Activated B cell treated with CpG ODN at 0.5 μM for 24 hours (primary cell): ENCODE data around the gene ACSL1. TPM values are rescaled to one million over a fixed set of nuclear protein-coding genes. Genes with fewer than 3 reads are reported as not detected.

Experiments
- ATAC-seq: fragments of 200-7000 bp; cut with Tn5 transposase; one replicate; pipeline ENCODE4 v1.10.0; 2021; ENCODE audit warnings: low read depth, mild to moderate bottlenecking, moderate library complexity
- CTCF ChIA-PET: fragments of 350-600 bp; sonication (Branson Sonifier 250); formaldehyde crosslinking; loops from one replicate; lab custom pipeline; 2021; ENCODE audit warnings: antibody characterized with exemption; lab: Charles Lee
- POLR2A ChIA-PET: fragments of 350-600 bp; sonication (Branson Sonifier 250); formaldehyde crosslinking; loops from one replicate; lab custom pipeline; 2021; ENCODE audit warnings: antibody characterized with exemption; lab: Charles Lee
- DNase-seq: peaks from one replicate; pipeline ENCODE4 v3.0.0; 2022
- H3K27ac Mint-ChIP-seq: one replicate; pipeline ENCODE4 v1.8.0; 2020; ENCODE audit warnings: mixed read lengths
- H3K27me3 Mint-ChIP-seq: one replicate; pipeline ENCODE4 v1.8.0; 2021; ENCODE audit warnings: mixed read lengths
- H3K36me3 Mint-ChIP-seq: one replicate; pipeline ENCODE4 v1.8.0; 2021; ENCODE audit warnings: low read depth, mixed read lengths
- H3K4me1 Mint-ChIP-seq: one replicate; pipeline ENCODE4 v1.8.0; 2021; ENCODE audit warnings: mixed read lengths
- H3K4me3 Mint-ChIP-seq: one replicate; pipeline ENCODE4 v1.8.0; 2020; ENCODE audit warnings: mild to moderate bottlenecking, mixed read lengths
- H3K9me3 Mint-ChIP-seq: one replicate; pipeline ENCODE4 v1.8.0; 2020; ENCODE audit warnings: mixed read lengths
- intact Hi-C: fragments of 100-400 bp; cut with micrococcal nuclease; formaldehyde crosslinking; loops from one replicate; pipeline ENCODE4 v1.15.1; 2024
- total RNA-seq: library from RNA; stranded (reverse); gene quantifications from 2 replicates; pipeline ENCODE4 v1.2.3, GENCODE V29; 2022
- TF ChIP-seq, protein P1 (sequence below): fragments of 200-600 bp; IDR thresholded peaks from one replicate; pipeline ENCODE4 v1.8.0; 2022; ENCODE audit warnings: antibody characterized with exemption, mild to moderate bottlenecking

ACSL1 gene
- total RNA-seq, 1 donor from 2014 or later: 47.0 TPM

DNA sequence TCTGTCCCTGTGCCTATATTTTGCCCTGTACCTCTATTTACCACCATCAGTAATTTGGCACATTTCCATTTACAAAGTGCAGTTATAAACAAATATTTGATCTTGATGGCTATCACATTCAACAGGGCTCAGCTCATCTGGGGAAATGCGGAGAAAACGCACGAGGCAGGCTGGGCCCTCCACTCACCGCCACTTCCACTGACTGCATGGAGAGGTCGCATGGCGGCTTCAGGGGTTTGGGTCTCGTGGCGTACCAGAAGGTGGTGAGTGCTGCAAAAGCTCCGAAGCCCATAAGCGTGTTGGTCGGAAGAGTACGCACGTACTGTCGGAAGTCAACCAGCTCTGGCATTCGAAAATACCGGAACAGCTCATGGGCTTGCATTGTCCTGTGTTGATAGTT lies 22.6 kb downstream of the ACSL1 start:
- intact Hi-C loops: no loop called here
- CTCF ChIA-PET: no interaction called here
- DNase-seq (no peak), ATAC-seq (no peak)
- no peaks in the 10 kb centered on the region for H3K27me3 Mint-ChIP-seq
- no peak overlapping the region for H3K27ac Mint-ChIP-seq
- no peak overlapping the region for H3K4me3 Mint-ChIP-seq
- H3K4me1 Mint-ChIP-seq: peaks cover 37% of the 10 kb centered on the region
- POLR2A ChIA-PET: no interaction called here
- TF ChIP-seq, protein P1, sequence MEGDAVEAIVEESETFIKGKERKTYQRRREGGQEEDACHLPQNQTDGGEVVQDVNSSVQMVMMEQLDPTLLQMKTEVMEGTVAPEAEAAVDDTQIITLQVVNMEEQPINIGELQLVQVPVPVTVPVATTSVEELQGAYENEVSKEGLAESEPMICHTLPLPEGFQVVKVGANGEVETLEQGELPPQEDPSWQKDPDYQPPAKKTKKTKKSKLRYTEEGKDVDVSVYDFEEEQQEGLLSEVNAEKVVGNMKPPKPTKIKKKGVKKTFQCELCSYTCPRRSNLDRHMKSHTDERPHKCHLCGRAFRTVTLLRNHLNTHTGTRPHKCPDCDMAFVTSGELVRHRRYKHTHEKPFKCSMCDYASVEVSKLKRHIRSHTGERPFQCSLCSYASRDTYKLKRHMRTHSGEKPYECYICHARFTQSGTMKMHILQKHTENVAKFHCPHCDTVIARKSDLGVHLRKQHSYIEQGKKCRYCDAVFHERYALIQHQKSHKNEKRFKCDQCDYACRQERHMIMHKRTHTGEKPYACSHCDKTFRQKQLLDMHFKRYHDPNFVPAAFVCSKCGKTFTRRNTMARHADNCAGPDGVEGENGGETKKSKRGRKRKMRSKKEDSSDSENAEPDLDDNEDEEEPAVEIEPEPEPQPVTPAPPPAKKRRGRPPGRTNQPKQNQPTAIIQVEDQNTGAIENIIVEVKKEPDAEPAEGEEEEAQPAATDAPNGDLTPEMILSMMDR: no peak
- peaks cover 42% of the 10 kb centered on the region for H3K36me3 Mint-ChIP-seq
- no peaks in the 10 kb centered on the region for H3K9me3 Mint-ChIP-seq

DNA sequence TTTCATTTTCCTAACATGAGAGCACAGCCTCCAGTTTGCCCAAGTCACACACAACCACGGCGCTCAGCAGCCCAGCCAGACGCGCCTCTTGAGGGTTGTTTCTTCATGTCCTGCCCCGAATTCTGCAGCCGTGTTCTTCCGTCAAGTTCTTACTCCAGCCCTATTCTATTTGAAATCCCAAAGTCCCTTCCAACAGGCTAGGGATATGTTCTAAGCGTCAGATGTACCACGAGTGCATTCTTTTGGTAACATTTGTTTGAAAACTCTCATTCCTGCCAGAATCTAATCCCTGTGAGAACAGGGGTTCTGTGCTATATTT lies 23.1 kb downstream of the ACSL1 start:
- DNase-seq (no peak), ATAC-seq (no peak)
- no peaks in the 10 kb centered on the region for H3K9me3 Mint-ChIP-seq
- ChIA-PET CTCF (no interaction called here), POLR2A (no interaction called here)
- TF ChIP-seq, protein P1: no peak
- intact Hi-C loops: no loop called here
- no peak overlapping the region for H3K4me3 Mint-ChIP-seq
- no peak overlapping the region for H3K27ac Mint-ChIP-seq
- H3K4me1 Mint-ChIP-seq: peaks cover 32% of the 10 kb centered on the region
- H3K36me3 Mint-ChIP-seq: peaks cover 46% of the 10 kb centered on the region
- no peaks in the 10 kb centered on the region for H3K27me3 Mint-ChIP-seq

DNA sequence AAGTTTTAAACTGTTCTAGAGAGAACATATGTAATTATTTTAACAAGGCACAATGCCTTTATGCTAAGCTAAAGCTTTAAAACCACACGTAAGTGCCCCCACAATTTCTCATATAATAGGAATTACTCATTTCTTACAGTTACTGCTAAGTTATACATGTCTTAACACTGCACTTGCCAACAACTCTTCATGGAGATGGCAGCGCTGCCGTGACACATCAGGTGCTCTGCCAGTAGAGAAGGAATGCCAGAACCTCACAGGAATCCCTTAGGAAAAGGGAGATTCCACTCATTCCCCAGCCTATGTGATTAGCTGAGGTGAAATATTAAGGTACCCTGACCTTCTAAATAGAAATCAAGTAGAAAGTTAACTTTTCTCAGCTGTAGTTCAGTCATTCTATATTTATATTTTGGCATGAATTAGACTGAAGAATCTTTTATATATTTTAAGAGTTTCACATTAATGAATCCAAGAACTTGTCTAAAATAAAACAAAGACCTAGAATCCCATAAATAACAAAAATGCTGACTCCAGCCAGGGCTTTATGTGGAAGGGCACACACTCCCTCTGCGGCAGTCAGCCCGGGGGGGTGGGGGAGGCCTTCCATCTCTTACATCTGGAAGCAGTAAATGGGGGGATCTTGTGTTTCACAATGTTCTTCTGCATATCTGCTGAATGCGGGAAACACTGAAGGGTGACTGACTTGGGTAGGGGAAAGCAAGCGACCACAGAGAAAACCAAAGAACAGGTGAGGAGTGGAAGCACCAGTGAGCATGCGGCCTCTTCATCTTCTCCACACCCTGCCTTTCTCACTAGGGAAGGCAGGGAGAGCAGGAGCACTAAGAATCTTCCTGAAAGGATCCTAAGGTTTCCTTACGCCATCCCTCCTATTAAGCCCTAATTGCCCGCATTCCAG lies 23.7 kb downstream of the ACSL1 start:
- ATAC-seq: no peak
- CTCF ChIA-PET: no interaction called here
- H3K36me3 Mint-ChIP-seq: peaks cover 53% of the 10 kb centered on the region
- no peak overlapping the region for H3K4me3 Mint-ChIP-seq
- no peaks in the 10 kb centered on the region for H3K9me3 Mint-ChIP-seq
- TF ChIP-seq, protein P1: no peak
- DNase-seq: no peak
- POLR2A ChIA-PET: no interaction called here
- peaks cover 31% of the 10 kb centered on the region for H3K4me1 Mint-ChIP-seq
- intact Hi-C loops: no loop called here
- H3K27me3 Mint-ChIP-seq: no peaks in the 10 kb centered on the region
- no peak overlapping the region for H3K27ac Mint-ChIP-seq

GRCh38 chr4:184798504-184798903 lies 27.3 kb downstream of the ACSL1 start:
- H3K36me3 Mint-ChIP-seq: peaks cover 71% of the 10 kb centered on the region

DNA sequence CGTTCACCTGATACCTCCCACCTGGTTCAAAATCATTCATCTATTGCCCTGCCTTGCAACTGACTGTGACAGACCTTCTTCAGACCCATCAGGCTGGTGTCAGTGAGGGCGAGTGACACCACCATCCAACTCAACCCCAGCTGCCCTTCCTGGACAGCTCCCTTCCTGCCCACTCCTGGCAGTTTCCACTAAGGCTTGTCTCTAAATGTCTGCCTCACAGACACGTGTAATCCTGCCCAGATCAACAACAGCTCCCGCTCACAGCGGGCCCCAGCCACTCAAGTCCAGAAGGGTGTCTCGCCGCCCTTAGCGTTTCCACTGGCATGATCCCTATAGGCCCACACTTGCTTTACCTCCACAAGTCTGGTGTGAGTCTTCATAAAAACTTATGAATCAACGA lies 28.9 kb downstream of the ACSL1 start:
- Mint-ChIP-seq H3K4me3 (no peak overlapping the region), H3K9me3 (no peaks in the 10 kb centered on the region), H3K27ac (no peak overlapping the region), H3K36me3 (peaks cover 60% of the 10 kb centered on the region), H3K27me3 (no peaks in the 10 kb centered on the region), H3K4me1 (peaks cover 8% of the 10 kb centered on the region)
- POLR2A ChIA-PET: no interaction called here
- intact Hi-C loops: no loop called here
- DNase-seq (no peak), ATAC-seq (no peak)
- CTCF ChIA-PET: no interaction called here
- TF ChIP-seq, protein P1: no peak

More at GRCh38 chr4:184798504-184798903, 27.3 kb downstream of the ACSL1 start:
- ChIA-PET POLR2A (no interaction called here), CTCF (no interaction called here)
- ATAC-seq: no peak
- Mint-ChIP-seq H3K27ac (no peak overlapping the region), H3K4me1 (peaks cover 3% of the 10 kb centered on the region), H3K9me3 (no peaks in the 10 kb centered on the region), H3K4me3 (no peak overlapping the region), H3K27me3 (no peaks in the 10 kb centered on the region)
- no peak for DNase-seq
- TF ChIP-seq, protein P1: no peak
- intact Hi-C loops: no loop called here
